Measurements from ENCODE around the gene NOXO1. TPM values are rescaled to one million over a fixed set of nuclear protein-coding genes. Genes with fewer than 3 reads are reported as not detected.

Gene NOXO1
- total and polyA plus RNA-seq, 4 donors: 0.28 to 0.67 (median 0.63) TPM; not detected in 1

GRCh38 chr16:1993731-1994131 lies 12.5 kb upstream of the NOXO1 start (continued):
- TF ChIP-seq REST (IDR thresholded peaks at IDR 0.05): no peak
- peak; percentile 38 for TF ChIP-seq SP1 (IDR thresholded peaks at IDR 0.05)
- TF ChIP-seq FOXA1 (IDR thresholded peaks at IDR 0.05): peak; percentile 96
- no peak for TF ChIP-seq MAX (IDR thresholded peaks at IDR 0.05)
- TF ChIP-seq EGR1 (IDR thresholded peaks at IDR 0.05; ENCODE audit: low read depth in 2 of 2): no peak
- peak in 1 of 2 donors; percentile 38 for TF ChIP-seq RXRA (IDR thresholded peaks at IDR 0.05)
- no peak for TF ChIP-seq NR2F2 (IDR thresholded peaks at IDR 0.05)
- peak; percentile 95 for TF ChIP-seq FOXA2 (IDR thresholded peaks at IDR 0.05)

- no peaks in the 10 kb centered on the region for H3K9me3 ChIP-seq (ENCODE audit: control insufficient read depth in 4 of 4, low read length in 3 of 4)
- H3K27ac ChIP-seq (ENCODE audit: low read depth in 1 of 2, low read length in 2 of 2): no peak overlapping the region
- H3K9ac ChIP-seq (ENCODE audit: low read depth in 1 of 2, low read length in 2 of 2): no peak overlapping the region
- WGBS: 63% methylated on average over 50 of the region's 50 CpGs
- peaks cover 0 to 12% (median 7%) of the 10 kb centered on the region in 4 donors for H3K36me3 ChIP-seq (ENCODE audit: control insufficient read depth in 4 of 4, insufficient read depth in 3 of 4, low read depth in 1 of 4, low read length in 3 of 4)
- TF ChIP-seq TAF1 (conservative IDR thresholded peaks at IDR 0.05) (no peak), HNF4A (conservative IDR thresholded peaks at IDR 0.05) (no peak), GABPA (IDR thresholded peaks at IDR 0.05 in 1 of 2, conservative IDR thresholded peaks at IDR 0.05 in 1 of 2) (no peak), JUND (IDR thresholded peaks at IDR 0.05) (no peak), MAX (IDR thresholded peaks at IDR 0.05) (no peak), FOXA1 (IDR thresholded peaks at IDR 0.05) (no peak), FOXA2 (IDR thresholded peaks at IDR 0.05) (no peak), SP1 (IDR thresholded peaks at IDR 0.05) (no peak), YY1 (IDR thresholded peaks at IDR 0.05) (no peak), REST (IDR thresholded peaks at IDR 0.05) (no peak), ATF3 (IDR thresholded peaks at IDR 0.05) (no peak), CTCF (IDR thresholded peaks at IDR 0.05; ENCODE audit: low read depth, low read length, missing input control) (no peak), RXRA (IDR thresholded peaks at IDR 0.05) (no peak), ZBTB33 (IDR thresholded peaks at IDR 0.05) (no peak), NR2F2 (IDR thresholded peaks at IDR 0.05) (no peak), HNF4G (IDR thresholded peaks at IDR 0.05) (no peak), EGR1 (IDR thresholded peaks at IDR 0.05; ENCODE audit: low read depth in 2 of 2) (no peak)
- H3K4me3 ChIP-seq (ENCODE audit: low read depth in 1 of 3, low read length in 3 of 3): no peak overlapping the region
- DNase-seq (ENCODE audit: low spot score): no peak
- peaks cover 0 to 9% (median 4%) of the 10 kb centered on the region in 4 donors for H3K27me3 ChIP-seq (ENCODE audit: control insufficient read depth in 4 of 4, insufficient read depth in 4 of 4, low read length in 3 of 4)
- H3K4me1 ChIP-seq (ENCODE audit: control insufficient read depth in 4 of 4, insufficient read depth in 4 of 4, low read length in 3 of 4): peaks cover 2 to 32% (median 17%) of the 10 kb centered on the region in 4 donors
Measured at GRCh38 chr16:1992704-1993317, 11.5 kb upstream of the NOXO1 start.

All from liver (tissue), 9 donors.